ENCODE data around the gene MISP. TPM values are rescaled to one million over a fixed set of nuclear protein-coding genes. Genes with fewer than 3 reads are reported as not detected.

The MISP gene
- total and polyA plus RNA-seq, 2 of the 13 experiments (the other 11 are each of a cell fraction or from before 2014, with no cell fraction given) = 0.67 to 1.3 TPM

DNA sequence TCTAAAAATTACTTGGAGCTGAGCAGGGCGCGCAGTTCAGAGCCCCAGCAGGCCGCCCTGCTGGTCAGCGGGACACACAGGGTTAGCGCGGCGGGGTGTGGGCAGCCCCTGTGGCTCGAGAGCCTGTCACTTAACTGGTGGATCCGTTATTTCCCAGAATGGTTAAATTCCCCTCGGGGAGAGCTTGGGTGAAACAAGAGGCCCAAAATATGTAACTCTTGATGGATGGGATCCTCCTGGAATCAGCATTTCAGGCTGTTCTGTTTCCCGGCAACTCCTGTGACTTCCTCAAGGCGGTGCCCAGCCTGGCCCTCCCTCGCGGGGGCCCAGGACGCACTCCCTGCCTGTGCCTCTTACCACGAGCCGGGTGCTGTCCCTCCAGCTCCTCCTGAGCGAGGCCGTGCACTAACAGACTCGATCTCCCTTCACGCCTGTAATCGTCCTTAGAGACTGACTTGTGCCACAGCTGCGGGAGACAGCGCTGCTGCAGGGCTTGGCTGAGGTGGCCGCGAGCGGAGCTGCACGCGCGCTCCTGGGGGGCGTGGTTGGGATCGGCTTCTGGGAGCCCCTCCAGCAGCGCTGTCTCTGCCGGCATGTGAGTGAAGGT is 56.0 kb downstream of the MISP start (continued):
- TF ChIP-seq, protein P1, sequence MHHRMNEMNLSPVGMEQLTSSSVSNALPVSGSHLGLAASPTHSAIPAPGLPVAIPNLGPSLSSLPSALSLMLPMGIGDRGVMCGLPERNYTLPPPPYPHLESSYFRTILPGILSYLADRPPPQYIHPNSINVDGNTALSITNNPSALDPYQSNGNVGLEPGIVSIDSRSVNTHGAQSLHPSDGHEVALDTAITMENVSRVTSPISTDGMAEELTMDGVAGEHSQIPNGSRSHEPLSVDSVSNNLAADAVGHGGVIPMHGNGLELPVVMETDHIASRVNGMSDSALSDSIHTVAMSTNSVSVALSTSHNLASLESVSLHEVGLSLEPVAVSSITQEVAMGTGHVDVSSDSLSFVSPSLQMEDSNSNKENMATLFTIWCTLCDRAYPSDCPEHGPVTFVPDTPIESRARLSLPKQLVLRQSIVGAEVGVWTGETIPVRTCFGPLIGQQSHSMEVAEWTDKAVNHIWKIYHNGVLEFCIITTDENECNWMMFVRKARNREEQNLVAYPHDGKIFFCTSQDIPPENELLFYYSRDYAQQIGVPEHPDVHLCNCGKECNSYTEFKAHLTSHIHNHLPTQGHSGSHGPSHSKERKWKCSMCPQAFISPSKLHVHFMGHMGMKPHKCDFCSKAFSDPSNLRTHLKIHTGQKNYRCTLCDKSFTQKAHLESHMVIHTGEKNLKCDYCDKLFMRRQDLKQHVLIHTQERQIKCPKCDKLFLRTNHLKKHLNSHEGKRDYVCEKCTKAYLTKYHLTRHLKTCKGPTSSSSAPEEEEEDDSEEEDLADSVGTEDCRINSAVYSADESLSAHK (CRISPR knock-in tag; IDR thresholded peaks at IDR 0.05; ENCODE audit: borderline replicate concordance) = no peak
- TF ChIP-seq AGO2 (optimal IDR thresholded peaks at IDR 0.05; ENCODE audit: low read depth, low read length) (peak; percentile 90), NFE2 (CRISPR knock-in tag; IDR thresholded peaks at IDR 0.05) (no peak)

DNA sequence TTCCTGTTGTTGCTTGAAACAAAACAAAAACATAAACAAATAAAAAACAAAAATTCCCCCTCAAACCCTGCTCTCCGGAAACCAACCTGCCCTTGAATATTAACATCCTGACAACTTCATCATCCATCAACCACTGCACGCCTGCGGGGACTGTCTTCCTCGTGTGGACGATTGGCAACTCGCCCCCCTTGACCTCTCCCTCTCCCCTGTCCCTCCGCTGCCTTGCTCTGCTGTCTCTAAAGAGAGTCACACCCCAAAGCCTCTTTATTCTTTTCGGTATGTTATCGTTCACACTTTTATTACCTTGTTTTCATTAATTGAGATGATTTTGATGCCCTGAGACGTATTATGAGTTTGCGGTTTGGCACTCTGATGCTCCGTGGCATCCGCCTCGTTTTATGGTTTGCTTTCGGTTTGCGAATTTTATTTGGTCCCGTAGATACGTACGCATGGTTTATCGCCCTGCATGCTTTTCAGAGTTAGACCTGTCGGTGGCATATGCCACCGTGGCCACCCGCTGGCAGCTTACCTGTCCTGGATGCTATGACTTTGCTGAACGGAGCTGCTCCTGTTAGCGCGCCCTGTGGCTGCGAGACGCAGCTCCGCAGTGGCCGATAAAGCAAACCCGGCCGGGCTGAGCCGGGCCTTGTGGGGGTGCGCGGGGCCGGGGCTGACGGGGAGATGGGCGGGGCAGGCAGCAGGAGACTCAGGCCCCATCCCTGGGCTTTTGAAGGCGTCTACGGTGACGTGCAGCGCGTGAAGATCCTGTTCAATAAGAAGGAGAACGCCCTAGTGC is 56.9 kb downstream of the MISP start:
- ChIA-PET CTCF (ENCODE audit: low intra/inter-chr PET ratio, low total read pairs) (no interaction called here), POLR2A (no interaction called here)
- no peaks in the 10 kb centered on the region for H3K27me3 ChIP-seq (ENCODE audit: control insufficient read depth in 1 of 2, insufficient read depth in 2 of 2, low read length in 2 of 2)
- no peak overlapping the region for H3K9ac ChIP-seq (ENCODE audit: insufficient read depth, low read depth, low read length)
- H3K36me3 ChIP-seq (replicated peaks in 1 of 2; ENCODE audit: control insufficient read depth in 1 of 2, insufficient read depth in 2 of 2, low read length in 2 of 2) = peaks cover 52 to 90% of the 10 kb centered on the region in 2 experiments; a peak in 4 of 5 replicates
- H3K4me2 ChIP-seq (ENCODE audit: low read depth, low read length) = no peak overlapping the region
- no peak for FAIRE-seq
- H3K9me3 ChIP-seq (ENCODE audit: low read length) = no peaks in the 10 kb centered on the region
- 97% methylated on average over 36 of the region's 44 CpGs for WGBS (ENCODE audit: low lambda C conversion rate)
- no peak for TF ChIP-seq RXRB (CRISPR knock-in tag; IDR thresholded peaks at IDR 0.05; ENCODE audit: borderline replicate concordance)
- TF ChIP-seq RBM22 (optimal IDR thresholded peaks at IDR 0.05; ENCODE audit: low read length) = peak; percentile 96
- peak; percentile 82 for TF ChIP-seq AGO2 (optimal IDR thresholded peaks at IDR 0.05; ENCODE audit: low read depth, low read length)
- TF ChIP-seq ZBTB38 (CRISPR knock-in tag; IDR thresholded peaks at IDR 0.05) = peak; percentile 43; the same call in 1 of the 2 replicates
- no peak for TF ChIP-seq KAT2B (IDR thresholded peaks at IDR 0.05; ENCODE audit: borderline replicate concordance, low read depth, low read length)
- TF ChIP-seq ZSCAN20 (CRISPR knock-in tag; IDR thresholded peaks at IDR 0.05; ENCODE audit: borderline replicate concordance) = no peak
- TF ChIP-seq POLR2G (IDR thresholded peaks at IDR 0.05; ENCODE audit: low read depth, low read length) = peak; percentile 60
- TF ChIP-seq, protein P2, sequence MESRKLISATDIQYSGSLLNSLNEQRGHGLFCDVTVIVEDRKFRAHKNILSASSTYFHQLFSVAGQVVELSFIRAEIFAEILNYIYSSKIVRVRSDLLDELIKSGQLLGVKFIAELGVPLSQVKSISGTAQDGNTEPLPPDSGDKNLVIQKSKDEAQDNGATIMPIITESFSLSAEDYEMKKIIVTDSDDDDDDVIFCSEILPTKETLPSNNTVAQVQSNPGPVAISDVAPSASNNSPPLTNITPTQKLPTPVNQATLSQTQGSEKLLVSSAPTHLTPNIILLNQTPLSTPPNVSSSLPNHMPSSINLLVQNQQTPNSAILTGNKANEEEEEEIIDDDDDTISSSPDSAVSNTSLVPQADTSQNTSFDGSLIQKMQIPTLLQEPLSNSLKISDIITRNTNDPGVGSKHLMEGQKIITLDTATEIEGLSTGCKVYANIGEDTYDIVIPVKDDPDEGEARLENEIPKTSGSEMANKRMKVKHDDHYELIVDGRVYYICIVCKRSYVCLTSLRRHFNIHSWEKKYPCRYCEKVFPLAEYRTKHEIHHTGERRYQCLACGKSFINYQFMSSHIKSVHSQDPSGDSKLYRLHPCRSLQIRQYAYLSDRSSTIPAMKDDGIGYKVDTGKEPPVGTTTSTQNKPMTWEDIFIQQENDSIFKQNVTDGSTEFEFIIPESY (CRISPR knock-in tag; IDR thresholded peaks at IDR 0.05) = 0 out of 2 replicates have a peak, but pooled peaks have one; percentile 10
- TF ChIP-seq POLR2A (IDR thresholded peaks at IDR 0.05; ENCODE audit: insufficient read depth in 1 of 2, low read depth in 2 of 2, low read length in 2 of 2) = peak; percentile 14; a peak in 2 of 4 replicates
- TF ChIP-seq POLR2AphosphoS2 (IDR thresholded peaks at IDR 0.05; ENCODE audit: low read depth, low read length) = peak; percentile 97; the same call in 1 of the 2 replicates
- no peak overlapping the region for H2AFZ ChIP-seq (ENCODE audit: low read length)
- intact Hi-C loops (cut with micrococcal nuclease; ENCODE audit: unreplicated experiment) = no loop called here
- ATAC-seq = no peak
- no peak overlapping the region for H3K27ac ChIP-seq (ENCODE audit: extremely low read length, insufficient read depth, low read length)
- in situ Hi-C loops (cut with HindIII; ENCODE audit: extremely low pct_ligation_motif_present, low pct_unique_long_range_greater_than_20kb) = no loop called here
- no peak overlapping the region for H3K4me3 ChIP-seq (replicated peaks in 1 of 3; ENCODE audit: insufficient read depth in 1 of 3, low read depth in 2 of 3, low read length in 3 of 3)
- no peak for DNase-seq (ENCODE audit: low spot score)
- H3K79me2 ChIP-seq (ENCODE audit: insufficient read depth, low read length) = peaks cover 46% of the 10 kb centered on the region
- no peaks in the 10 kb centered on the region for H3K4me1 ChIP-seq (ENCODE audit: insufficient read depth, low read length)
- H4K20me1 ChIP-seq (ENCODE audit: insufficient read depth, low read length) = peaks cover 78% of the 10 kb centered on the region
- TSS peak; percentile 26 for BruUV-seq (replicated peaks)

All from HepG2 (cell line).